ENCODE data around the gene KCNB1. TPM values are rescaled to one million over a fixed set of nuclear protein-coding genes. Genes with fewer than 3 reads are reported as not detected.
A peak's percentile ranks its signal among the peaks of the same experiment; 100 is the strongest.

KCNB1 gene
- total RNA-seq, 1 experiment from 2014 or later = 0.05 TPM

- in situ Hi-C loops (cut with HindIII; ENCODE audit: low pct_unique_long_range_greater_than_20kb, low sequenced_read_pairs) = no loop called here
- no peak for DNase-seq (ENCODE audit: low read depth, low spot score)
Observed at GRCh38 chr20:49391404-49392245, 90.8 kb downstream of the KCNB1 start.

GRCh38 chr20:49389854-49390253 is 92.6 kb downstream of the KCNB1 start:
- no peak for DNase-seq (ENCODE audit: low read depth, low spot score)
- in situ Hi-C loops (cut with HindIII; ENCODE audit: low pct_unique_long_range_greater_than_20kb, low sequenced_read_pairs) = no loop called here

- no peak for DNase-seq (ENCODE audit: low read depth, low spot score)
- in situ Hi-C loops (cut with HindIII; ENCODE audit: low pct_unique_long_range_greater_than_20kb, low sequenced_read_pairs) = no loop called here
Observed at GRCh38 chr20:49388744-49389143, 93.7 kb downstream of the KCNB1 start.

GRCh38 chr20:49387581-49387939 is 94.9 kb downstream of the KCNB1 start:
- no peak for DNase-seq (ENCODE audit: low read depth, low spot score)
- in situ Hi-C loops (cut with HindIII; ENCODE audit: low pct_unique_long_range_greater_than_20kb, low sequenced_read_pairs) = no loop called here

GRCh38 chr20:49386848-49387580 is 95.5 kb downstream of the KCNB1 start:
- DNase-seq (ENCODE audit: low read depth, low spot score) = no peak
- in situ Hi-C loops (cut with HindIII; ENCODE audit: low pct_unique_long_range_greater_than_20kb, low sequenced_read_pairs) = no loop called here

- DNase-seq (ENCODE audit: low read depth, low spot score) = peak; percentile 83
- in situ Hi-C loops (cut with HindIII; ENCODE audit: low pct_unique_long_range_greater_than_20kb, low sequenced_read_pairs) = no loop called here
Observed at GRCh38 chr20:49385465-49385864, 97.0 kb downstream of the KCNB1 start.

GRCh38 chr20:49384437-49385434 is 97.7 kb downstream of the KCNB1 start:
- peak; percentile 89 for DNase-seq (ENCODE audit: low read depth, low spot score)
- in situ Hi-C loops (cut with HindIII; ENCODE audit: low pct_unique_long_range_greater_than_20kb, low sequenced_read_pairs) = no loop called here

GRCh38 chr20:49381558-49382493 is 100.6 kb downstream of the KCNB1 start:
- DNase-seq (ENCODE audit: low read depth, low spot score) = no peak
- in situ Hi-C loops (cut with HindIII; ENCODE audit: low pct_unique_long_range_greater_than_20kb, low sequenced_read_pairs) = no loop called here

GRCh38 chr20:49380337-49380780 is 102.1 kb downstream of the KCNB1 start:
- DNase-seq (ENCODE audit: low read depth, low spot score) = no peak
- in situ Hi-C loops (cut with HindIII; ENCODE audit: low pct_unique_long_range_greater_than_20kb, low sequenced_read_pairs) = no loop called here

- no peak for DNase-seq (ENCODE audit: low read depth, low spot score)
- in situ Hi-C loops (cut with HindIII; ENCODE audit: low pct_unique_long_range_greater_than_20kb, low sequenced_read_pairs) = no loop called here
Observed at GRCh38 chr20:49379338-49379737, 103.1 kb downstream of the KCNB1 start.

- in situ Hi-C loops (cut with HindIII; ENCODE audit: low pct_unique_long_range_greater_than_20kb, low sequenced_read_pairs) = no loop called here
- no peak for DNase-seq (ENCODE audit: low read depth, low spot score)
Observed at GRCh38 chr20:49377326-49377725, 105.1 kb downstream of the KCNB1 start.

GRCh38 chr20:49375170-49375569 is 107.3 kb downstream of the KCNB1 start:
- no peak for DNase-seq (ENCODE audit: low read depth, low spot score)
- in situ Hi-C loops (cut with HindIII; ENCODE audit: low pct_unique_long_range_greater_than_20kb, low sequenced_read_pairs) = no loop called here

- in situ Hi-C loops (cut with HindIII; ENCODE audit: low pct_unique_long_range_greater_than_20kb, low sequenced_read_pairs) = no loop called here
- no peak for DNase-seq (ENCODE audit: low read depth, low spot score)
Observed at GRCh38 chr20:49372095-49372734, 110.3 kb downstream of the KCNB1 start.

- no peak for DNase-seq (ENCODE audit: low read depth, low spot score)
- in situ Hi-C loops (cut with HindIII; ENCODE audit: low pct_unique_long_range_greater_than_20kb, low sequenced_read_pairs) = no loop called here
Observed at GRCh38 chr20:49368596-49368995, 113.9 kb downstream of the KCNB1 start.

- DNase-seq (ENCODE audit: low read depth, low spot score) = no peak
- in situ Hi-C loops (cut with HindIII; ENCODE audit: low pct_unique_long_range_greater_than_20kb, low sequenced_read_pairs) = no loop called here
Observed at GRCh38 chr20:49367113-49367512, 115.4 kb downstream of the KCNB1 start.

- DNase-seq (ENCODE audit: low read depth, low spot score) = no peak
- in situ Hi-C loops (cut with HindIII; ENCODE audit: low pct_unique_long_range_greater_than_20kb, low sequenced_read_pairs) = no loop called here
Observed at GRCh38 chr20:49366687-49367086, 115.8 kb downstream of the KCNB1 start.

All from SK-MEL-5 (cell line).